ENCODE measurements around the gene GLUD1.
"Not testable (repeated sequence)": the region's sequence is repeated elsewhere in the genome, so short reads cannot be mapped to it uniquely, and the experiment has no call there.

Gene GLUD1

DNA sequence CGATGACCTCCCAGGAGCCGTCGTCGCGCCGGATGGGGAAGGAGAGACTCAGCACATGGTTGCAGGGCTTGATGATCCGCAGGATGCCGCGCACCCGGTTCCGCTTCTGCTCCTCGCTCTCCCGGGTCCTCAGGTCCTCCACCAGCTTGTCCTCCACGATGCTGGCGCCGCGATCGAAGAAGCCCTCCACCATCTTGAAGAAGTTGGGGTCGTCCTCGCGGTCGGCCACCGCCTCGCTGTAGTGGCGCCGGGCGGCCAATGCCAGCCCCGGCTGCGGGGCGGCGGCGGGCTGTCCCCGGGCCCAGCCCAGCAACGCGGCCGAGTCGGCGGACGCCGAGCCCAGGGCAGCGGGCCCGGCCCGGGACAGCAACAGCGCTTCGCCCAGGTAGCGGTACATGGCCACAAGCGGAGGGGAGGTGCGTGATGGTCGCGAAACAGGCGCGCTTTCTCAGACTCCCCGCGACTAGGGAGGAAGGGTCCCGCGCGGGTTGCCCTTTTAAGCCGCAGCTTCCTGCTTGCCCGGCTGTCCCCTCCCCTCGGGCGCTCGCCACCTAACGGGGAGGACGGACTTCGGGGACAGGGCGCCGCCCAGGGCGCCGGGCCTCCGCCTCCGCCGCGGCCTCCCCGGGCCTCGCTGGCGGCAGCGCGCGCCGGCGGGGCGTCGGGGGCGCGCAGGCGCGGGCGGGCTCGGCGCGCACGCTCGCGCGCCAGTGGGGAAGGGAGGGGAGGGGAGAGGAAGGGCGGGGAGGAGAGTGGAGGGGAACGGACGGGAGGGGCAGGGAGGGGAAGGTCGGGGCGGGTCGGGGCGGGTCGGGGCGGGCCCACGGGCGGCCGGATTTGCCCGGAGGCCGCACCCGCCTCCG lies at the start of gene GLUD1, which contains the start of gene SHLD2:
Gene GLUD1 (minus strand): TSS at position 471 of the 863 bp plus-strand sequence. CDS start 74 bp downstream, at position 397.
Gene SHLD2 (plus strand): TSS at position 834 of the 863 bp plus-strand sequence. CDS start 56,149 bp downstream, outside the sequence.
- DNase-seq = peak in 55 of 56 donors; percentile 59 to 96 (median 89)

DNA sequence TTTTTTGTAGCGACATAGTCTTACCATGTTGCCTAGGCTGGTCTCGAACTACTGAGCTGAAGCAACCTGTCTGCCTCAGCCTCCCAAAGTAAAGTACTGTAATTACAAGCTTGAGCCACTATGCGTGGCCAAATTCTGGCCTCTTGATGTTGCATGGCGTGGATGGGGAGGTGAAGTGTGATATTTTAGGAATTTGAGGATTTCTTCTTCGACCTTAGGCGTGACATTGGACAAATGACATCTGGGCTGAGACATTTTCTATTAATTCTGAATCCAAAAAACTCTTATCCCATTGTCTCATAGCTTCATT lies 48.4 kb upstream of the GLUD1 start:
- not testable (repeated sequence) for DNase-seq

DNA sequence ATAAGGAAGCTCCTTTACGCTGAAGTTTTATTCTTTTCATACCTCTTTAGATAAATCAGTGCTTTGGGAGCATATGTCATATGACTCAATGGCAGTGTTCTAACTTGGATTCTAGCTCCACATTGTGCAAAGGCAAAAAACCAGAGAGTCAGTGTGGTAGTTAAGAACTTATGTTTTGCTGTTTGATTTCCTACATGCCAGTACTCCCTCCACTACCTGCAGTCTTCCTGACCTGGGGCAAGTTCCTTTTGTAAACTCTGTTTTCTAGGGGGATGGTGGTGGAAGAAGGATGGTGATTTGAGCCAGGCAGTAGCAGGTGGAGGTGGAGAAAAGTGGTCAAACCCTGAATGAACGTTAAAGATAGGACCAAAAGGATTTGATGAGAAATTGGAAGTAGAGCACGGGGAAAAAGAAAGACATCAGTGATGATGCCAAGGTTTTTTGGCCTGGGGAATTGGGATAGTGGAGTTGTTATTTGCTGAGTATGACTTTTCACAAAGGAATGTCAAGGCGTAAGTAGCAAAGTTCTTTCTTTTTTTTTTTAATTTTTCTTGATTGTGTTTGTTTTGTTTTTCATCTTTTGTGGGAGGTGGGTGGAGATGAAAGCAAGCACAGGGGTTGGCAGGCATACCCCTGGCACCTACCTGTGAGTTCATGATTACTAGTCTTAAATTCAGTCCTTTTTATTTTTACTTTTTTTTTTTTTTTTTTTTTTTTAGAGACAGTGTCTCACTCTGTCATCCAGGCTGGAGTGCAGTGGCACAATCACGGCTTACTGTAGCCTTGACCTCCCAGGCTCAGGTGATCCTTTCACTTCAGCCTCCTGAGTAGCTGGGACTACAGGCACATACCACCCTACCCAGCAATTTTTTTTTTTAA lies 47.8 kb upstream of the GLUD1 start:
- DNase-seq = not testable (repeated sequence)

DNA sequence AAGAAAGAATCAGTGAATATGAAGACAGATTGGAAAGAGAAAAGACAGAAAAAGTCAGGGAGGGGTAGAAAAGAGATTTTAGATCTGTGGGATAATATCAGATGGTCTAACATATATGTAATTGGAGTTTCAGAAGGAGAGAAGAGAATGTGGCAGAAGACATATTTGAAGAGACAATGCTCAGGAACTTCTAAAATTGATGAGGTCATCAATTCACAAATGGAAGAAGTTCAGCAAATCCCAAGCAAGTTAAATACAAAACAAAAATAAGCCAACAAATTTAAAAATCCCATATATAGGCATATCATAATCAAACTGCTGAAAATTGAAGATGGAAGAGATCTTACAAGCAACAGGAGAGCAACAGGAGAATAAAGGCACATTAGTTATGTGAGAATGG lies 42.8 kb upstream of the GLUD1 start:
- DNase-seq = not testable (repeated sequence)

DNA sequence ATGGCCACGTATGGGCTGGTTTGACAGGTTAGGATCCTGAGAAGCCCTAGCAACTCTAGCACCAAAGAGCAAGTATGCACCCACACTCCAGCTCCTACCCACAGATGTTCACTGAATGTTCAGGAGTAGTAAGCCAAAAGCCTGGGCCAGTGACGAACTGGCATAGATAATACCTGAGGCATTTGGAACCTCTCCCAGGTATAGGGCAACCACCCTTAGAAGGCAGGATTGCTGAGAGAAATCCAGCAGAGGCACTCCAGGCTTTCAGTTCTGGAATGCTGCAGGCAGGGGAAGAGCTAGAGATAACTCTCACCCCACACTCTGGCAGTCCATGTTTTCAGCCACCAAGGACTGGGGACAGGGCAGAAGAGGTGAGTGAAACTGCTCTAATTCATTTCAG lies 39.8 kb upstream of the GLUD1 start:
- not testable (repeated sequence) for DNase-seq

DNA sequence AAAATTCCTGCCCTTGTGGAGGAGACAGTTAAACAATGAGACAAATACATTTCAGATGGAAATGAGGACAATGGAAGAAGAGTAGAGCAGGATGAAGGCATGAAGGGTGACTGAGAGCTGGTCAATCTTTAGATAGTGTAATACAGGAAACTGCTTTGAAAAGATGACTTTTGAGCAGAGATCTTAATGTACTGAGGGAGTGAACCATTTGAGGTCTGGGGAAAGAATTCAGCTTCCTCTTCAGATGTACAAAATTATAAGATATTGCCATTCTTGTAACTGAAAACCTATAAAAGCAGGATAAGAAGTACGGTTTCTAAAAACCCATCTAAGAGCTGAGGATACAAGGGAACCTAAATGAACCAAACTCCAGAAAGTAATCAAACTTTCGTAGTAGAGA lies 39.3 kb upstream of the GLUD1 start:
- not testable (repeated sequence) for DNase-seq

DNA sequence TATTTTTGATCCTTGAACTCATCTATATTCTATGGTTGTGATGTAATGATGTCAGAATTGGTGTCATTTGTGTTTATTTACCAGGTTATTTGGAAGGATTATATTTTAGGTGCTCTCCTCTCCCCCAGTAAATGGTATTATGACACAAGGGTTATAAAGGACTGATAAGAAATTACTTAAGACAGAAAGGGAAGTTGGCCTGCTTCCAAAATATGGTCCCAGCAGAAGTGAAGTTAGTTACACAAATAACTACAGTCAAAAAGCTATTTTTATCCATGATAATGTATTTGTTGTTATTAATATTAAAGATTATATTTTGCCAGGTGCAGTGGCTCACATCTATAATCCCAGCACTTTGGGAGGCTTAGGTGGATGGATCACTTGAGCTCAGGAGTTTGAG lies 37.5 kb upstream of the GLUD1 start:
- not testable (repeated sequence) for DNase-seq

DNA sequence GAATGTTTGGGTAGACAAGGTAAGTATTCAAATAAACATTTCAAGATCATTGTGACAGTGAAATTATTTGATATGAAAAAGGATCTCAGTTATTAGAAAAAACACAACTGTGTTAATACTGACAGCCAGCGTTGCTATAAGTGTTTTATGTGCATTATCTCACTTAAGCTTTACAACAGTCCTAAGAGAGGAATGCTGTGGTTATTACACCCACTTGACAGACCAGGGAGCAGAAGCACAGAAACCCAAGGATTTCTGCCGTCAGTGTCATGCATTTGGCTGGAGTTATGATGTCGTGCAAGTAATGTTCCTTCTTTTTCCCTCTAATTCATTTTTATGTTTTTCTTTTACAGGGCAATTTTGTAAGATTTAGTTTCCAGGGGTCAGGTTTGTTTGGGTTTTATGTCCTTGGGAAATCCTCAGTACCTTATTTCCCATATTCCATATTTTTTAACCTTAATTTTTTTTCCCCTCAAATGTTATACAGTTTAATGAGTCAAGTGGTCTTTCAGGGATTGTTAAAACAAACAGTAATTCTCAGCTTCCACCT lies 33.0 kb upstream of the GLUD1 start:
- not testable (repeated sequence) for DNase-seq

DNA sequence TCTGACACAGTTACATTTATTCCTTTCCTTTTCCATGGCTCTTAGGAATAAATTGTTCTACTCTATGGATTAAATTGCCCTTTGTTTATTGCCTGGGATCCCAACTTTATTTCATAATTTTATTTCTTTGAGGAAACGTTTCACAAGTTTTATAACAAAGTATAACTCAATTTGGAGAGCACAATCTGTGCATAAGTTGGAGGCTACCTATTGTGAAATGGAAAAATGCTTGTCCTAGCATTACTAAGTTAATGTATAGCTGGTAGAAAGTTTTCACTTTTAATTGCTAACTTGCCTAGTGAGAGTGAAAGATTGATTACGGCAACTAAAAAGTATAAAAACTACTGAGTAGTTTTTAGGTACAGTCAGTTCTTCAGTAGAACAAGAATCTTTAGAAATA lies 32.4 kb upstream of the GLUD1 start:
- DNase-seq = not testable (repeated sequence)

DNA sequence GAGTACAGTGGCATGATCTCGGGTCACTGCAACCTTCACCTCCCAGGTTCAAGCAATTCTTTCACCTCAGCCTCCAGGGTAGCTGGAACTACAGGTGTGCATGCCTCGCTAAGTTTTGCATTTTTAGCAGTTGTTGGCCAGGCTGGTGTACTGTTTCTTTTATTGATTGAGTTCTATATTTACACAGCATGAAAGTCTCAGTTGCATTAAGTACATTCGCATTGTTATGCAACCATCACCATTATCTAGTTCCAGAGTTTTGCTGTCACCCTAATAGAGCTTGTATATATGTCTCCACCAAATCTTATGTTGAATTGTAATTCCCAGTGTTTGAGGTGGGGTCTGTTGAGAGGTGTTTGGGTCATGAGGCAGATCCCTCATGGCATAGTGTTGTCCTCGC lies 28.7 kb upstream of the GLUD1 start:
- DNase-seq = not testable (repeated sequence)

DNA sequence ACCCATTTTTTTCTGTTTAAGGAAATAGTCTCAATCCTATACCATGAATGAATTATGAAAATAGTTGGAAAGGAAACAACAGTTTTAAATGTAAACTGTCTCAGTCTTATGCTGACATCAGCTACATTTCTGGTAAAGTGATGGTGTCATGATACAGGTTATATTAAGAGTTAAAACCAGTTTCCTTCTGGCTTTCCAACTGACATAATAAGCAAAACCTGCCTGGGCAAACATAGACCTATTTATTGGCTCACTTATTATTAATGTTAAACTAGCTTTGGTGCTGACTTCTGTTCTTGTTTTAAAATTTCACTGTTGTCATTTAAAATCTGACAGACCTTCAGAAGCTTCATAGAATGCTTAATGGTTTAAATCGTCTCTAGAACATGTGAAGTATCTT lies 24.4 kb upstream of the GLUD1 start:
- not testable (repeated sequence) for DNase-seq

DNA sequence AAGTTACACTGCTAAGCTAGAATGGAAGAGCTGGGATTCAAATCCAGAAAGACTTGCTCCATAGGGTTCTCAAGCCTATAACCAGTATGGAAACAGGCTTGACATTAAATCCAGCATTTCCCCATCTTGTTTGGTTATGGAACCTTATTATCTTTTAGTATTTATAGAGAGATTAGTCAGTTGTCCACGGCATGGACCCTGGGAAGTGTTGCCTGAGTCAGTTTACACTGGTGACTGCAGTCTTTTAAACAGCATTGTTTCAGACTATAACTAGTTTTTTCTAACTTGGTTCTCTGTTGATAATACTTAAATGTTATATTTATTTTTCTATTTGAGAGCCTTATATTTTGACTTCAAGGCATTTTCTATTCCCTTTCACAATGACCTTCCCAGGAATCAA lies 23.5 kb upstream of the GLUD1 start:
- not testable (repeated sequence) for DNase-seq

DNA sequence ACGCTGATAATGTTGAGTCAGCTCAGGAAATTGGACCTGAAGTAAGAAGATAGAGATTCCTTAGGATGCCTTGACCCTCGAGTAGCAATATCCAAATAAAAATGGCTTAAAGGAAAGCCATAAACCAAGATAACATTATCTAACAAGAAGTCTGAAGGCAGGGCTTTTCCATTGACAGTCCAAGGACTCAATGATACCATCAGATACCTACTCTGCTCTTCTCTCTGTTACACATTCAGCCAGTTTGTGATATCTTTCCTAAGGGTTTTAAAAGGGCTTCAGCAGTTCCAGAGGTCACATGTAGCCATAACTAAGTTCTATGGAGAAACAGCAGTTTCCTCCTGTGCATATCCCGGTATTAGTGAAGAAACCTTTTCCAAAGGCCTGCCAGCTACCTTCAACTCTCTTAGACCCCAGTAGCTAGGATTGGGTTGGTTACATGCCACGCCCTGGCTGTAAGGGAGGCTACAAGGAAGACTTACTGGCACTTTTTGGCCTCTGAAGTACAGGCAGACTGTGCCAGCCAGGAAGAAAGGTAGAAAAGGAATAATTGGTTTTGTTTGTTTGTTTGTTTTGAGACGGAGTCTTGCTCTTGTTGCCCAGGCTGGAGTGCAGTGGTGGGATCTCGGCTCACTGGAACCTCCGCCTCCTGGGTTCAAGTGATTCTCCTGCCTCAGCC lies 10.9 kb upstream of the GLUD1 start:
- no peak for DNase-seq

DNA sequence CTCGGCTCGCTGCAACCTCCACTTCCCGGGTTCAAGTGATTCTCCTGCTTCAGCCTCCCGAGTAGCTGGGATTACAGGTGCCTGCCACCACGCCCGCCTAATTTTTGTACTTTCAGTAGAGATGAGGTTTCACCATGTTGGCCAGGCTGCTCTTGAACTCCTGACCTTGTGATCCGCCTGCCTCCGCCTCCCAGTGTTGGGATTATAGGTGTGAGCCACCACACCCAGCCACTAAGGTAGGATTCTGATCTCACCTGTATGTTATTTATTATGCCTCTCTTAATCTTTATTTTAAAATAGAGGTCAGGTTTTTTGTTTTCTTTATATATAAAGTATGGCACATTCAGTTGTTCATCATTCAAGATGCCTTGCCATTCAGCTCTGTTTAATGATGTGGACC lies 10.1 kb upstream of the GLUD1 start:
- not testable (repeated sequence) for DNase-seq

DNA sequence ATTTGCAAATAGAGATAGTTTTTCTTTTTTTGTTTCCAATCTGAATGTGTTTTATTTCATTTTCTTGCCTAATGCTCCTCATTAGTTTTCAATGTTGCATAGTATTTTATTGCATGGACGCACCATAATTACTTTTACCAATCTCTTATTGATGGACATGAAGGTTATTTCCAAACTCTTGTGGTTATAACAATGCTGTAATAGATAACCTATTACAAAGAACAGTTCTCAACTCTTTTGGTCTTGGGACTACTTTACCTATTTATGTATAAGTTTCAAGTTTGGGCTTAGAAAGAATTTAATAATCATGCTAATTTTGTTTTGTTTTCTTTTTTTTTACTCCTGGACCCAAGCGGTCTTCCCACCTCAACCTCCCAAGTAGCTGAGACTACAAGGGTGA lies 7.4 kb upstream of the GLUD1 start:
- DNase-seq = no peak

DNA sequence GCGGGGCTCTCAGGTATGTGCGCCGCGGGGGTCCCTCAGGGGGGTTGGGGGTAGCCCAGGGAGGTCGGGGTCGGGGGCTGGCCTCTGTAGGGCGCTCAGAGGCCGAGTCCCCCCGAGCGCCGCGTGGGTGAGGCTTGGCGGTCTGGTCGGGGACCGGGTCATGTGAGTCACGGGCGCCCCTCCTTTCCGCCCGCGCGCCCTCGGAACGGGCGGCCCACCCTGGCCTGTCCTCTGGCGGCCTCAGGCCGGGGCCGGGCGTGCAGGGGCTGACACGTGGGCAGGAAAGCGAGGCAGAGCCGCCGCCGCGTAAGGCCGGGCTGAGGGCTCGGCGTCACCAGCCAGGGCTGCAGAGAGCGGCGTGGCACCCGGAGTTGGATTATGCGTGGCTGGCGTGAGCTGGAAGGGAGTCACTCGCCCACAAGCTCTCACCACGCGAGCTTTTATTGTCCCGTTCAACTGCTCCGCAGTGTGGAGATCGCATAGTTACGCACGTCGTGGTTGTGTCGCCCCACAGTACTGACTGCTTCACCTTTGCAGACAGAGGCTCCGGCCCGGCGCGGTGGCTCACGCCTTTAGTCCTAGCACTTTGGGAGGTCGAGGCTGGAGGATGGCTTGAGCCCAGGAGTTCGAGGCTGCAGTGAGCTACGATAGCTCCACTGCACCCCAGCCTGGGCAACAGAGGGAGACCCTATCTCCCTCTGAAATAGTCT lies 748 bp upstream of the GLUD1 start:
- DNase-seq = peak in 54 of 56 donors; percentile 31 to 94 (median 74)

DNA sequence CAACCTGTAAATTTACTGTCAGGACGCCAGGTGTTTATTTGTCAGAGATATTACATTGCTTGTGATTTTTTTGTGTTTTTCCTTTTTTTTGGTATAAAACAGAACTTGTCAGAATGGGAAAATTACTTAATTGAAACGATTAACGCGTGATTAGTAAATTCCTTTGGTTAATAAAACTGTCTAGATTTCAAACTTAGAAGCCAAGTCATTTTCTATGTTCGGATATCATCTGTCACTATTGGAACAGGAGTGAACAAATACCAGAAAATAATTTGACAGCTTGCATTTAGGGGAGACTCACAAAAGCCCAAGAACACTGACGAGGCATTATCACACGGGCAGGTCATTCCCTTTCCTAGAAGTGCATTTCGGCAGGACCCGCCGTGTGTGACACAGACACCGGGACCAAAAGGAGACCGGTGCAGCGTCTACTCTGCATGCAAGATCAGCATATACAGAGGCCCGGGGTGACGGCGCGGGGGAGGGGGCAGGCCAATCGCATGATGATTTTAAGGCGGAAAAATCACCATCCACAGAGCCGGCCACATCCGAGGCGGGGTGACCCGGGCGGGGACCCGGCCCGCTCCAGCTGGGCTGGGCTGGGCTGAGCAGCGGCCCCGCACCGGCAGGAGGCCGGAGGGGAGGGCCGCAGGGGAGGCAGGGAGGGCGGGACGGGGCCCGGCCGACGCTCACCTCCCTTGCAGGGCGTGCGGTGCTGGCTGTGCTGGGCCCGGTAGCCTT lies 841 bp downstream of the GLUD1 start:
- DNase-seq = peak in 48 of 56 donors; percentile 11 to 64 (median 34)

DNA sequence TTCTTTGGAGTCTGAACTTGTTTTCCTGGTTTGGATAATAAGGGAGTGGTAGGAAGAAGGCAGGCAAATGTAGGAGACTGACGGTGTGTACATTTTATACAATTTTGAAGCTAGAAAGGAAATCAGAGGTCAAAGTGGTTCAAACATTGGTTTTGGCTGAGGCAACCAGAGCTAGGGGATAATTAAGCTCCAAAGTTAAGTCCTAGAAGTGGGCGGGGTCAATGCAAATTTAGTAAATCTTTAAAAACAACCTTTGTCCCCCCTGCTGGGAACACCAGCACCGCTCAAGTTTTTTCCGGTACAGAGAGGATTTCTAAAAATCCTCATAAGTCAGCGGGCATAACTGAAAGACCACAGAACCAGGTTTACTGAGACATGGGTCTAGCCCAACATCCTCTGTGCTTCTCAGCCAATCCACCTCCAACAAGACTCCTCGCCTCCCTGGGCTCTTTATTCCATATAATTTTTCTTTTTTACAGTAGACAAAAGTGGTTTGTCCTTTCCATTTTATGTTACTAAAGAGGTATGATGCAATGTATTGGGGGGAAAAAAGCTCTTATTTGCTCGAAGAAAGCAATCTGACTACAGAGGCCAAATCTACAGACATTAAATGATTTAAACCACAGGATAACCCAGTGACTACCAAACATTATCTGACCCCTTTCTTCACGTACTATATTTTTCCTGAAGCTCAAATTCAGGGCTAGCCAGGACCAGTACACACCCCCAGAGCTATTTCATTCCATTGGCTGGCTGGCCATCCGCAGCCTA lies 1.6 kb downstream of the GLUD1 start:
- DNase-seq = peak in 4 of 56 donors; percentile 2 to 43 (median 21)

DNA sequence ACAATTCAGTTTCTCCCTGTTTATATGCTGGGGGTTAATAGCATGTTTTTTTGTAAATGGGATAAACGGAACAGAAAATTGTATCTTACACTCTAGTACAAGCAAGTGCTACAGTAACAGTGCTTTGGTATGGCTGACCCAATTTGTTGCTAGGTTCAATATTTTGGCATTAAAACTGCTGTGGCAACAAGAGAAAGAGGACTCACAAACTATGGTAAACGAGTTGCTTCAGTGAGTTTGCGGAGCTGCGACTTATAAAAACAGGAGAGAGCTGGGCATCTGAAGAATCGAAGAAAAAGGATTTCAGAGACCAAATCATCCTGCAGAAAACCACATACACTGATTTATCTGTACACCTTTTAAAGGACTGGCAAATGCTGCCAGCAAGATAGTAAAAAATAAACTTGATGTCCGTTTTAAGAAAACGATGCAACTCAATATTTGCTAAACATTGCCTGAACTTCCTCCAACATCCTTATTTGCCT lies 2.2 kb downstream of the GLUD1 start:
- DNase-seq = peak in 1 of 56 donors; percentile 21
